ENCODE results near the gene ANKRD13C.

GRCh38 chr1:70392626-70393025, 38.1 kb upstream of the ANKRD13C start:
- TF ChIP-seq CTCF (optimal IDR thresholded peaks at IDR 0.05 in 1 of 3, IDR thresholded peaks at IDR 0.05 in 1 of 3, conservative IDR thresholded peaks at IDR 0.05 in 1 of 3; ENCODE audit: extremely low read depth in 1 of 3, insufficient read depth in 2 of 3, low read length in 3 of 3): no peak
- TF ChIP-seq EZH2 (IDR thresholded peaks at IDR 0.05; ENCODE audit: low read length): no peak

Data from keratinocyte (primary cell).